Mesothelial cell of epicardium (in vitro differentiated cells): Measurements from ENCODE around the gene CLIP4. TPM values are rescaled to one million over a fixed set of nuclear protein-coding genes. Genes with fewer than 3 reads are reported as not detected.

Experiments used
- DNase-seq, 2 experiments: peaks; one replicate each; pipeline ENCODE4 v3.0.0; 2021; ENCODE audit warnings: low spot score in 2 of 2; ENCODE audit not compliant: unreplicated experiment in 2 of 2
- H3K27ac Mint-ChIP-seq: 2 replicates; pipeline ENCODE4 v1.8.0; 2021; ENCODE audit warnings: mixed read lengths
- H3K27me3 Mint-ChIP-seq: 2 replicates; pipeline ENCODE4 v1.8.0; 2021; ENCODE audit warnings: low read depth, mixed read lengths
- H3K36me3 Mint-ChIP-seq: 2 replicates; pipeline ENCODE4 v1.8.0; 2021; ENCODE audit warnings: mixed read lengths
- H3K4me1 Mint-ChIP-seq: 2 replicates; pipeline ENCODE4 v1.8.0; 2021; ENCODE audit warnings: mixed read lengths
- H3K4me3 Mint-ChIP-seq: 2 replicates; pipeline ENCODE4 v1.8.0; 2021; ENCODE audit warnings: mild to moderate bottlenecking, moderate library complexity, mixed read lengths
- H3K9me3 Mint-ChIP-seq: 2 replicates; pipeline ENCODE4 v1.8.0; 2021; ENCODE audit warnings: mixed read lengths
- total RNA-seq: library from RNA; stranded (reverse); gene quantifications from 3 replicates; pipeline ENCODE4 v1.2.1, GENCODE V29; 2021
- TF ChIP-seq, protein P1 (sequence below): fragments of 200-600 bp; sonication (generic); IDR thresholded peaks from one replicate; pipeline ENCODE4 v1.5.0; 2021; ENCODE audit warnings: antibody characterized with exemption; ENCODE audit not compliant: unreplicated experiment

The CLIP4 gene
- total RNA-seq, 1 donor from 2014 or later: 31.7 TPM

- Mint-ChIP-seq H3K9me3 (peaks cover 7% of the 10 kb centered on the region), H3K27me3 (no peaks in the 10 kb centered on the region), H3K27ac (no peak overlapping the region), H3K4me3 (no peak overlapping the region), H3K4me1 (no peaks in the 10 kb centered on the region), H3K36me3 (peaks cover 43% of the 10 kb centered on the region)
- TF ChIP-seq, protein P1, sequence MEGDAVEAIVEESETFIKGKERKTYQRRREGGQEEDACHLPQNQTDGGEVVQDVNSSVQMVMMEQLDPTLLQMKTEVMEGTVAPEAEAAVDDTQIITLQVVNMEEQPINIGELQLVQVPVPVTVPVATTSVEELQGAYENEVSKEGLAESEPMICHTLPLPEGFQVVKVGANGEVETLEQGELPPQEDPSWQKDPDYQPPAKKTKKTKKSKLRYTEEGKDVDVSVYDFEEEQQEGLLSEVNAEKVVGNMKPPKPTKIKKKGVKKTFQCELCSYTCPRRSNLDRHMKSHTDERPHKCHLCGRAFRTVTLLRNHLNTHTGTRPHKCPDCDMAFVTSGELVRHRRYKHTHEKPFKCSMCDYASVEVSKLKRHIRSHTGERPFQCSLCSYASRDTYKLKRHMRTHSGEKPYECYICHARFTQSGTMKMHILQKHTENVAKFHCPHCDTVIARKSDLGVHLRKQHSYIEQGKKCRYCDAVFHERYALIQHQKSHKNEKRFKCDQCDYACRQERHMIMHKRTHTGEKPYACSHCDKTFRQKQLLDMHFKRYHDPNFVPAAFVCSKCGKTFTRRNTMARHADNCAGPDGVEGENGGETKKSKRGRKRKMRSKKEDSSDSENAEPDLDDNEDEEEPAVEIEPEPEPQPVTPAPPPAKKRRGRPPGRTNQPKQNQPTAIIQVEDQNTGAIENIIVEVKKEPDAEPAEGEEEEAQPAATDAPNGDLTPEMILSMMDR: no peak
- DNase-seq: no peak
Observed at GRCh38 chr2:29175338-29175737, 60.1 kb downstream of the CLIP4 start.

DNA sequence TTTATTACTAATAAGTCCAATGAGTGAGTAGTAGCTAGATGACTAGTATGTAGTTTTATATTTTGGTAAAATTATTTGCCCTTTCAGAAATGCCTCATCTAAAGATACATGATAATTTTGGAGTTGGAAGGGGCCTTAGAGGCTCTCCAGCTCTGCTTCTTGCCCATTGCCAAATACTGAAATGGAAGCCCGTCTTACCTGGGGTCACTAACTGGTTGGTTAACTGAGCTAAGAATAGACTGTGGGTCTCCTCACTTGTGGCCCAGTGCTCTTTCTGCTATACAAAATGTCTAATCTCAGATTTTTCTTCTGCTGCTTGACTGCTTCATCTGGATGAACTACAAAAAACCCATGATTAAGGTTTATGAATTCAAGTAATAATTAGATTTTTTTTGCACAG, 67.1 kb downstream of the CLIP4 start:
- no peak overlapping the region for H3K4me3 Mint-ChIP-seq
- no peaks in the 10 kb centered on the region for H3K4me1 Mint-ChIP-seq
- H3K36me3 Mint-ChIP-seq: peaks cover 9% of the 10 kb centered on the region
- H3K9me3 Mint-ChIP-seq: no peaks in the 10 kb centered on the region
- no peaks in the 10 kb centered on the region for H3K27me3 Mint-ChIP-seq
- TF ChIP-seq, protein P1: no peak
- DNase-seq: no peak
- no peak overlapping the region for H3K27ac Mint-ChIP-seq

DNA sequence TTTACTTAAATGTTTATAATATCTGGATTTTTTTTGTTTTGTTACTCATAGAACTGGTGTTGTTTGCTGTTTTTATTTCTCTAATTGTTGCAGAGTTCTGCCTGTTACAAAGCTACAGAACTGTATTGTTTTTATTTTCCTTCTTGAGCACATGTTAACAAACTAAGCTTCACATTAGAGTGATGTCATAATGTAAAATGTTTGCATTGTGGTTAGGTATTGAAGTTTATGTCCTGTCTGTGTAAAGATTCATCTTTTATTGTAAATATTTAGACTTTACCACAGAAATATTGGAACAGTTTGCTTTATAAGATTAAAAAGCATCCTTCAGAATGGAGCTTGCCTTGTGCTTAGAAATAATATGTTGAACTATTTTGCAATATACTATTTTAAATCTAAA, 67.7 kb downstream of the CLIP4 start:
- no peaks in the 10 kb centered on the region for H3K27me3 Mint-ChIP-seq
- peaks cover 15% of the 10 kb centered on the region for H3K36me3 Mint-ChIP-seq
- no peak overlapping the region for H3K4me3 Mint-ChIP-seq
- no peak overlapping the region for H3K27ac Mint-ChIP-seq
- peaks cover 5% of the 10 kb centered on the region for H3K9me3 Mint-ChIP-seq
- TF ChIP-seq, protein P1: no peak
- no peak for DNase-seq
- H3K4me1 Mint-ChIP-seq: no peaks in the 10 kb centered on the region

GRCh38 chr2:29184531-29184930, 69.3 kb downstream of the CLIP4 start:
- Mint-ChIP-seq H3K4me3 (no peak overlapping the region), H3K36me3 (peaks cover 18% of the 10 kb centered on the region), H3K9me3 (peaks cover 9% of the 10 kb centered on the region), H3K27me3 (no peaks in the 10 kb centered on the region), H3K27ac (no peak overlapping the region), H3K4me1 (no peaks in the 10 kb centered on the region)
- TF ChIP-seq, protein P1: no peak
- no peak for DNase-seq

- Mint-ChIP-seq H3K27me3 (no peaks in the 10 kb centered on the region), H3K36me3 (peaks cover 15% of the 10 kb centered on the region), H3K9me3 (peaks cover 9% of the 10 kb centered on the region), H3K4me1 (no peaks in the 10 kb centered on the region), H3K27ac (no peak overlapping the region), H3K4me3 (no peak overlapping the region)
- TF ChIP-seq, protein P1: no peak
- no peak for DNase-seq
Observed at GRCh38 chr2:29186817-29187216, 71.6 kb downstream of the CLIP4 start.

GRCh38 chr2:29187926-29188325, 72.7 kb downstream of the CLIP4 start:
- DNase-seq: no peak
- Mint-ChIP-seq H3K4me3 (no peak overlapping the region), H3K36me3 (peaks cover 9% of the 10 kb centered on the region), H3K27ac (no peak overlapping the region), H3K9me3 (peaks cover 9% of the 10 kb centered on the region), H3K4me1 (no peaks in the 10 kb centered on the region), H3K27me3 (no peaks in the 10 kb centered on the region)
- TF ChIP-seq, protein P1: no peak
